Middle frontal gyrus (tissue), 1 donor: ENCODE results near the gene FAM114A1.

ENCODE experiments used
- DNase-seq: peaks from one replicate; pipeline ENCODE4 v3.0.0-alpha.2; 2015; ENCODE audit warnings: low spot score; ENCODE audit errors: extremely low spot score

FAM114A1 gene

GRCh38 chr4:38867478-38868058 lies at the start of gene FAM114A1:
FAM114A1 (plus strand) TSS chr4:38867806; CDS start chr4:38878079, 10,273 bp downstream.
- peak; percentile 14 for DNase-seq

GRCh38 chr4:38818441-38818976 lies 49.1 kb upstream of the FAM114A1 start:
- no peak for DNase-seq

GRCh38 chr4:38819569-38819968 lies 48.0 kb upstream of the FAM114A1 start:
- no peak for DNase-seq

GRCh38 chr4:38820329-38821061 lies 47.1 kb upstream of the FAM114A1 start:
- no peak for DNase-seq

- no peak for DNase-seq
Measured at GRCh38 chr4:38821739-38822138, 45.9 kb upstream of the FAM114A1 start.

- no peak for DNase-seq
Measured at GRCh38 chr4:38822748-38823303, 44.8 kb upstream of the FAM114A1 start.

GRCh38 chr4:38823766-38824165 lies 43.8 kb upstream of the FAM114A1 start:
- no peak for DNase-seq

GRCh38 chr4:38829237-38829636 lies 38.4 kb upstream of the FAM114A1 start:
- no peak for DNase-seq

GRCh38 chr4:38831653-38832052 lies 36.0 kb upstream of the FAM114A1 start:
- DNase-seq: no peak

- no peak for DNase-seq
Measured at GRCh38 chr4:38832206-38832605, 35.4 kb upstream of the FAM114A1 start.

GRCh38 chr4:38832624-38833528 lies 34.7 kb upstream of the FAM114A1 start:
- no peak for DNase-seq

GRCh38 chr4:38834570-38834969 lies 33.0 kb upstream of the FAM114A1 start:
- DNase-seq: no peak

- DNase-seq: no peak
Measured at GRCh38 chr4:38837334-38837733, 30.3 kb upstream of the FAM114A1 start.

GRCh38 chr4:38837849-38838248 lies 29.8 kb upstream of the FAM114A1 start:
- no peak for DNase-seq

GRCh38 chr4:38842994-38843393 lies 24.6 kb upstream of the FAM114A1 start:
- no peak for DNase-seq

- DNase-seq: no peak
Measured at GRCh38 chr4:38846015-38846414, 21.6 kb upstream of the FAM114A1 start.

GRCh38 chr4:38855466-38855865 lies 12.1 kb upstream of the FAM114A1 start:
- no peak for DNase-seq

GRCh38 chr4:38856046-38856445 lies 11.6 kb upstream of the FAM114A1 start:
- no peak for DNase-seq

GRCh38 chr4:38856524-38857337 lies 10.9 kb upstream of the FAM114A1 start, which contains the start of gene TLR6:
TLR6 (minus strand) TSS chr4:38856817; CDS start chr4:38829473, 27,344 bp downstream.
- no peak for DNase-seq

- DNase-seq: no peak
Measured at GRCh38 chr4:38857354-38858096, 10.1 kb upstream of the FAM114A1 start.
